Measurements from ENCODE around the gene WFDC10A.
"Not testable (repeated sequence)": the region's sequence is repeated elsewhere in the genome, so short reads cannot be mapped to it uniquely, and the experiment has no call there.

The WFDC10A gene

DNA sequence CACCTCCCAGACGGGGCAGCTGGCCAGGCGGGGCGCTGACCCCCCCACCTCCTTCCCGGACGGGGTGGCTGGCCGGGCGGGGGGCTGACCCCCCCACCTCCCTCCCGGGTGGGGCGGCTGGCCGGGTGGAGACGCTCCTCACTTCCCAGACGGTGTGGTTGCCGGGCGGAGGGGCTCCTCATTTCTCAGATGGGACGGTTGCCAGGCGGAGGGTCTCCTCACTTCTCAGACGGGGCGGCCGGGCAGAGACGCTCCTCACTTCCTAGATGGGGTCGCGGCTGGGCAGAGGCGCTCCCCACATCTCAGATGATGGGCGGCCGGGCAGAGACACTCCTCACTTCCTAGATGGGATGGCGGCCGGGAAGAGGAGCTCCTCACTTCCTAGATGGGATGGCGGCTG is 16.3 kb downstream of the WFDC10A start:
- intact Hi-C loops (cut with DNase I); DNase-seq: not testable (repeated sequence)

DNA sequence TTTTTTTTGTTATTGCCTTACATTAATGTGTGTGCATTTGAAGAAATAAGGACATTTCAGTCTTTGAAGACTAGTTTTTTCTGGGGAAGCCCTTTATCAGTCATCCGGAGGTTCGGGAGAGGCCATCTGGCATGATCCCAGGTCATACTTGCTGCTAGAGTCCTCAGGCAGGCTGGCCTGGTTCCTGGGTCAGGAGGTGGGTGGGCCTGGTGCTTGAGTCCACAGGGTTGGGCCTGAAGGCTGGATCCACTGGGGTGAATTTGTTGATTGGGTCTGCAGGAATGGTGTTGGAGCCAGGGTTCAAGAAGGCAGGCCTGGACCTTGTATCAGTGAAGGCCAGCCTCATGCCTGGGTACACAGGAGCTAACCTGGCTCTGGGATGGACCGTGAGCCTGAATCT is 17.3 kb downstream of the WFDC10A start:
- intact Hi-C loops (cut with DNase I): no loop called here
- DNase-seq: no peak

DNA sequence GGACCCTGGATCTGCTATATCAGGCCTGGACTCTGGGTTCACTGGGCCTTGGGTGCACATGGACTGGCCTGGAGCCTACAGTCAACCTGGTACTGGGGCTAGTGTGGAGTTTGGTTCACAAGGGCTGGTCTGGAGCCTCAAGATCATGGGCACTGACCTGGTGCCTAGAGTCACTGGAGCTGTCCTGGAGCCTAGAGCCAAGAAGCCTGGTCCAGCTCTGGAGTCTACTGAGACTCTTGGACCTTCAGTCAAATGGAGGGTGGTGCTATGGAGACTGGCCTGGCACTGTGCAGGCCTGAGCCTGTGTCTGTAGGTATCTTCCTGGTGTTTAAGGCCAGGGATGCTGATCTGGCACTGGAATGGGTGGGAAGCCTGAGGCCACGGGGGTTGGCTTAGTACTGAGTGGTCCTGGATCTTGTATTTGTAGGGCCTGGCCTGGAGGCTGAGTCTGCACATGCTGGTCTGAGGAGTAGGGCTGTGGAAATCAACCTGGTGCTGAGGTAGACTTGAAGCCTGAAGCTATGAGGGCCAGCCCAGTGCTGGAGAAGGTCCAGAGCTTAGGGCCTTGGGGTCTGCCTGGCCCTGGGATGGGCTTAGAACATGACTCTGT is 18.0 kb downstream of the WFDC10A start:
- intact Hi-C loops (cut with DNase I): no loop called here
- no peak for DNase-seq

DNA sequence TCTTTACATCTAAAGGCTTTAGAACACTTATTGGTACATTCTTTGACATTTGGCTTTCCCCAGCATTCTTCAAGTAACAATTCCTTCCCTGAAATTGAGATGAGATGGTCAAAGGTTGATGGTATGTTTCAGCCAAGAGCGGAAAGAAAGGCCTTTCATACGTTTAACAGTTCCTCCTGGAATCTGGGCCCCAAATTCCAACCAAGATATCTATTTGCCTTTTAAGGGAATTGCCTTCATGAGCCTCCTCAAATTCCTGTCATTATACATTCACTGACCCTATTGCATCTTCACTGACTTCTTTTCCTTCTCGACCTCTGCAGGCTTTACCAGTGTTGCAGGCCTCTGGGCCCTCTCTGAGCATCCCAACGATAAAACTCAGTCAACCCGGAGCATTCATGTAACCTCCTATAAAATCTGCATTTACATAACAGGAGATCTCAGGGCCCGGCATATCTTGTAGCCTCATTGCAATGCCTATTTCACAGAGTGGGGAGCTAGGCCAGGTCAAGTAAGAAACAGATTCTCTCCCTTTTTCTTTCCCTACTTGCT is 19.8 kb downstream of the WFDC10A start:
- intact Hi-C loops (cut with DNase I): no loop called here
- DNase-seq: no peak

DNA sequence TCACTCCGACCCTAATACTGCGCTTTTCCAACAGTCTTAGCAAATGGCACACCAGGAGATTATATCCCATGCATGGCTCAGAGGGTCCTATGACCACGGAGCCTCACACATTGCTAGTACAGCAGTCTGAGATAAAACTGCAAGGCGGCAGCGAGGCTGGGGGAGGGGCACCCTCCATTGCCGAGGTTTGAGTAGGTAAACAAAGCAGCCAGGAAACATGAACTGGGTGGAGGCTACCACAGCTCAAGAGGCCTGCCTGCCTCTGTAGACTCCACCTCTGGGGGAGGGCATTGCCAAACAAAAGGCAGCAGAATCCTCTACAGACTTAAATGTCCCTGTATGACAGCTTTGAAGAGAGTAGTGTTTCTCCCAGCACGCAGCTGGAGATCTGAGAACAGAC is 22.2 kb downstream of the WFDC10A start:
- intact Hi-C loops (cut with DNase I): not testable (repeated sequence)

DNA sequence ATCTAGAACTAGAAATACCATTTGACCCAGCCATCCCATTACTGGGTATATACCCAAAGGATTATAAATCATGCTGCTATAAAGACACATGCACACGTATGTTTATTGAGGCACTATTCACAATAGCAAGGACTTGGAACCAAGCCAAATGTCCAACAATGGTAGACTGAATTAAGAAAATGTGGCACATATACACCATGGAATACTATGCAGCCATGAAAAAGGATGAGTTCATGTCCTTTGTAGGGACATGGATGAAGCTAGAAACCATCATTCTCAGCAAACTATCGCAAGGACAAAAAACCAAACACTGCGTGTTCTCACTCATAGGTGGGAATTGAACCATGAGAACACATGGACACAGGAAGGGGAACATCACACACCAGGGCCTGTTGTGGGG is 27.5 kb downstream of the WFDC10A start:
- intact Hi-C loops (cut with DNase I): not testable (repeated sequence)

More for the DNA sequence above, 22.2 kb downstream of the WFDC10A start:
- not testable (repeated sequence) for DNase-seq

DNA sequence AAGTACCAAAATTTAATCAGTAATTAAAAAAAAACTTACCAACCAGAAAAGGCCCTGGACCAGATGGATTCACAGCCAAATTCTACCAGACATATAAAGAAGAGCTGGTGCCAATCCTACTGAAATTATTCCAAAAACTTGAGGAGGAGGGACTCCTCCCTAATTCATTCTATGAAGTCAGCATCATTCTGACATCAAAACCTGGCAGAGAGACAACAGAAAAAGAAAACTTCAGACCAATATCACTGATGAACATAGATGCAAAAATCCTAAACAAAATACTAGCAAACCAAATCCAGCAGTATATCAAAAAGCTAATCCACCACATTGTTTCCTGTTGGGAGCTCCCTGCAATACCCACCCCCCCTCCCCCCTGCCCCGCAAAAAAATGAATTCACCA is 40.6 kb downstream of the WFDC10A start, which contains the start of gene WFDC11:
Gene WFDC11, minus strand, starts transcription at position 101 of the 400 bp plus-strand sequence. CDS start 19,639 bp downstream, outside the sequence.
- no peak for DNase-seq
- intact Hi-C loops (cut with DNase I): no loop called here

More for the DNA sequence above, 27.5 kb downstream of the WFDC10A start:
- DNase-seq: not testable (repeated sequence)

DNA sequence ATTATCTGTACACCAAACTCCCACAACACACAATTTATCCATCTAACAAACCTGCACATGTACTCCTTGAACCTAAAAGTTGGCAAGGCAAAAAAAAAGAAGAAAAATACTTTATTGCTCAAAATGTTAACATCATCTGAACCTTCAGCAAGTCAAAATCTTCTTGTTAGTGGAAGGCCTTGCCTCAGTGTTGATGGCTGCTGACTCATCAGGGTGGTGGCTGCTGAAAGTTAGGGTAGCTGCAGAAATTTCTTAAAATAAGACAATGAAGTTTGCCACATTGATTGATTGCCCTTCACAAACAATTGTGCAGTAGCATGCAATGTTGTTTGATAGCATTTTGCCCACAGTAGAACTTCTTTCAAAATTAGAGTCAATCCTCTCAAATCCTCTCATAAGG is 43.2 kb downstream of the WFDC10A start:
- peak in 1 of 42 donors; percentile 5 for DNase-seq
- intact Hi-C loops (cut with DNase I): no loop called here

DNA sequence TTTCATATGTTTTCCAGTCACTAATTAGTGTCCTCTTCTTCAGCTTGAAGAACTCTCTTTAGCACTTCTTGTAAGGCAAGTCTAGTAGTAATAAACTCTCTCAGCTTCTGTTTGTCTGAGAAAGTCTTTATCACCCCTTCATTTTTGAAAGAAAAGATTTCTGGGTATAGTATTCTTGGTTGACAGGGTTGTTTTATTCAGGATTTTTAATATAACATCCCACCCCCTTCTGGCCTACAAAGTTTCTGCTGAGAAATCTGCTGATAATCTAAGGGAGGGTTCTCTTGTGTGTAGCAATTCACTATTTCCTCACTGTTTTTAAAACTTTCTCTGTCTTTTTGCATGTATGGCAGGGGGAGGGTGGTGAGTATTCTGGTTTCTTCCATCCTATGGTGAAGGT is 50.1 kb downstream of the WFDC10A start:
- intact Hi-C loops (cut with DNase I): no loop called here
- no peak for DNase-seq

All from head of caudate nucleus (tissue), 42 donors.